Stimulated activated CD4-positive, alpha-beta T cell treated with anti-CD3 and anti-CD28 coated beads, Interleukin-12 subunit alpha, Interleukin-12 subunit beta, amount 100 ng/mL, for 24 hours (primary cell): Measurements from ENCODE around the gene MEF2C.

Experiments used
- DNase-seq, 2 experiments: peaks; one replicate each; pipeline ENCODE4 v3.0.0-alpha.2; 2020; ENCODE audit warnings: low read depth in 2 of 2

Gene MEF2C

DNA sequence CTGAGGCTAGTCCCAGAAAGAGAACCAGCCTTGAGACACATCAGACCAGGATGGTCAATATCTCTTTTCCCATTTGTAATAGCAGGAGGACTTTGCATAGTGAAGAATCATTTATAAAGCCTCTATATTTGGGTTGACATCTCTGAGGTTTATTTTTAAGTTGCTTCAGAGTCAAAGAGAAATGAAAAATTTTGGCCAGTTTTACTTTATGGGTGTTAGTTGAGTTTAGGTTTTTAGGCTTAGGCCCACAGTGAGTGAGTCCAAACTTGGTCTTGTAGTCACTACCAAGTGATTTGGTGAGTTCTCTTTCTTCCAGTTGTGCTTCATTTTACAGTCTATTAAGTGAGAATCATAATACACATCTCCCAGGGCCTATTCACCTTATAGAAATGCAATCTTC is 5.3 kb upstream of the MEF2C start:
- DNase-seq = no peak

DNA sequence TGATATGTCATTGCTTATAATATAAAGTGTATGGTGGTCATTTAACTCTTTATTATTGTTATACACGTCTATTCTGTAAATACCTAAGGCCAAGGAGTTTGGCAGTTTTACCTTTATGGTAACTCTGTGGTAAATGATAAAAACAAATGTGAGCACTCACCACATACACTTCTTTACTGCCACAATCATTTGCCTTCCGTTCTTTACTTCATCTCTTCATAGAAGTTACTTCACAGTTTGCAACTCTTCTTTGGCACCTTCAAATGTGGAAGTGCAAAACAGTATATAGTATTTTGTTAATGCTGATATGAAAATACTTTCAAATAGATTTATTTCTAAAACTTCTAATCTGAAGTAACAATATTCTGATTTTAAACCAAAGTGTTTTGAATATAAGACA is 4.4 kb upstream of the MEF2C start:
- no peak for DNase-seq

DNA sequence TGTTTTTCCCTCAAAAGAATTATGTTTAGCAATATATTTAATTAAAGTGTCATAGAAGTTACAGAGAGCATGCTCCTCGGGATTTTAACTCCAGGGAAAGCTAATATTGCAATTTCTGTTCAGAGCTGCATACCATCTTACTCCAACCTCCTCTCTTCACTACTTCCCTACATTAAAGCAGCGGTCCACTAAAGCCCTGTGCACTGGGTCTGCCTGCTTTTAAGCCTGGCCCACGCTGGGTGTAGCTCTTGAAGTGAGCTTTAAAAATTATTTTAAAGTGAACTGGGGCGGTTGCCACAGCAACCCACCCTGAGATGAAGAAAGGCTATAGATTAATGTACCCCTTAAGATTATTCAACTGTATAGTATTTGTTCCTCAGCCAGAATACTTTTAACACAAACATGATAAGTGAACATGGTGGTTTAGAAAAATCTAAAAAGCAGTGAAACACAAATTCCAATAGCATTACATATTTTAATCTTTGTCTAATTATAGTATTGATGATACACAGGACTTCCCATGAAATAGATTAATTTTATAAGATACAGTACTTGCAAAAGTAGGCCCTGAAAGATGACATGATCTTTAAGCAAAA is 3.9 kb upstream of the MEF2C start:
- no peak for DNase-seq

DNA sequence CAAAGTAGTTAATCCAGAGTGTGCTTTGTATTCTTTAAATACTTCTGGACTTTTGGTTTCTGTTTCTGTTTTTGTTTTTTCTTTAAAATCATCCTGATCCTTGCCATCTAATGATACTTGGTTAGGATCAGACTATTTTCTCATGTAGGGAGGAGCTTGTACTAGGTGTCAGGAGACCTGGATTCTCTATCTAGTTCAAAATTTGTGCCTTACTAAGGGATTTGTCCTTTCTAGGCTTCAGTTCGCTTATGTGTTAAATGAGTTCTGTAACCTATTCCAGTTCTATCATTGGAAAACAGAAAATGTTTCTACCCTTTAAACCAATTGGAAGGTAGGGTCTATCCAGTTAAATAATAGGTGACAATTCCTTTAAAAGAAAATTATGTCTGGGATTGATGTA is 3.3 kb upstream of the MEF2C start:
- DNase-seq = no peak

DNA sequence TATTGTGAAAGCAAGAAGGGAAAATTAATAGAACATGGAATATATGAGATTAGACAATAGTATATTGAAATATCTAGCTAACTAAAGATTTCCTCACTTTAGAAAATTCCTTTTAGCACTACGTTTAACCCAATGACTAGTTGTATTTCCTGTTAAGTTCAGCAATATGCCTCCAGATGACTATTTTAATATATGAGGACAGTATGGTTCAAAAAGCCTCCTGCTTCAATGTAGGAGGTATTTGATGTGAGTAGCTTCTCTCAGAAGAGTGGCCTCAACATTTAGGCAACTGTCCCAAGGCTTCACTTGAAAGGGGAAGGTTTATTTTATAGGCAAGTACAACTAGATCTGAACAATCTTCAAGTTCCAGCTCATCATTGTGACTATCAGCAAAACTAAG is 2.0 kb upstream of the MEF2C start:
- no peak for DNase-seq

DNA sequence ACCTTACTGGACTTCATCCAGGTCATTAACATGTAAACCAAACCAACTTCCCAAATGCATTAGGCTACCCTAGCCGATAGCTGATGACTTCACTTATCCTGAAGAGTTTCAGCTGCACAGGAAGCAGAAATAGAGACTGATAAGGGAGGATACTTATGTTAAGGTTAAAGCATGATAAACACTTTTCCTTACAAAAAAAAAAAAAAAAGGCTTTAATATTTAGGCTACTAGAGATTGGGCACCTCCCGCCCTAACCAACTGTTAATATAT is 1.6 kb upstream of the MEF2C start:
- no peak for DNase-seq

DNA sequence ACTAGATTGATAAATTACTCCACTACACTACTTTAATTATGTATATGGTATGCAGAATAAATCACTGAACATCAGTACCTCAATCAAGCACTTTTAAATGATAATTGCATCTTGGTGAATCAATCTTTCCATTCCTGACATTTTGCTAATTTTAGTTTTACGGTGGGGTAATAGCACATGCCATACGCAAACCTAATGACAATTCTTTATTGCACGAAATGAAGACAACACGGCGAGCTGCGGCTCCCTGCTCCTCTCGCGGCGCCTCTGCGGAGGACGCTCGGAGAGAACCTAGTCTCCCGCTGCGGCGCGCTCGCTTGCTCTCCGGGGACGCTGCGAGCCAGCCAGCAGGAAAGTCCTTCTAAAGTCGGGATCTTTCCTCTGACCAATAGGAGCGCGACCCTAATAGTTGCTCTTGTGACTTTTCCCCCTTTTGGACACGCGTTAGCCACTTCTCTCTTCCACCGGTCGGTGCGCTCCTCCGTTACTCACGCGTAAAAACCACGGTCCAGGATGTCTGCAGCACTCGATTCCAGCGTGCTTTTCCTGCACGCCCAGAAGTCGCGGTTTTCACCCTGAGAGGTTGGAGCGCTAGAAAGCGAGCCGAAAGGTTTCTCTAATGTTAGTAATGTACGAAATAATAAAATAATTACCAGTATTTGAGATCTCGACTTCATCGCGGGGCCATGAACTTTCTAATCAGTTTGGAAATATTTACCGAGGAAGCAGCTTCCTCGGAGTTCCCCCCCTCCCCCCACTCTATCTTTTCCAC is 1.0 kb upstream of the MEF2C start:
- no peak for DNase-seq

DNA sequence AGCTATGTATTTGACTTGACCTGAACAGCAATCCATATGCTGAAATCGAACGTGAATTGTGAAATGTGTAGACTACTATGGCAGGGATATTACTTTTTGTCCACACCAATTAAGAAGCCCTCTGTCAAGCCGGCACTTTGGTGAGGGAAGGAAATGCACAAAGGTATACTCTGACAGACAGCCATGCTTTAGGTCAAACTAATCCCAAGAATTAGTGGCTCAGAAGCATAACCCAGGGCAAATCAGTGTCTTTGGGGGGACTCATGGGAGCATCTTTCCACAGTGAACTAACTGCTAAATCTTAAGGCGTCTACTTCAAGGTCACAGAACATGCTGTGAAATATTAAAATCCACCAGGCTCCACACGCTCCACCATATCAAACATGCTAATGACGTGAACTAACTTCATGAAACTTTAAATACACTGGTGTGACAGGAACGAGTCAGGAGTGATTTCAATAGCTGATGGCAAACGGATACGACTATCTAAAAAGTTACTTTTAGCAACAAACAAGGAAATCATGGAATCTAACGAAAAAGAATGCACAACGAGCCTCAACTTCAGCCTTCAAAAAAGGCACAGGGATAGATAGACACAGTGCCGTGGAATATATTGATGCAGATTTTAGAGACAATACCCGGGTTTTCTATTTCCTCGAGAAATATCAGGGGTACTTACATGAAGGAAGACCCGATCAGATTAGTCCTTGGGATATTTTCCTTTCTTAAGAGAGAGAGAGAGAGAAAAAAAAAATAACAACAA is 527 bp downstream of the MEF2C start:
- DNase-seq = no peak

DNA sequence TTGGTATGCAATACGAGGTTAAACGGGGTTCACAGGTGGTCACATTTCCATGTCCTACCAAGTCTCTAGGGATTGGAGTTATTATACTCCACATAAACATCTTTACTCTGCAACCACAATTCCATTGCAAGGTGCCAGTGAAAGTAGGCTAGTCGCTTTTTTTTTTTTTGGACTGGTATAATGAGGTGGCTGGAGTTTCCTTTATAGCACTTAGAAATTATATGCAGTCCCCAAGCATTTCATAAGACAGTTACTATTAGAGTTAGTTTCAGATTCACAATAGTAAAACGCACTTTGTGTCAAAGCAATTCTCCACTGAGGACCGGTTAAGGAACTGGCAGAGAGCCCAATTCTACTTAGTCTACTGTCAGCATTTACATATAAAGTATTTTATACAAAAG is 1.4 kb downstream of the MEF2C start:
- DNase-seq = no peak

DNA sequence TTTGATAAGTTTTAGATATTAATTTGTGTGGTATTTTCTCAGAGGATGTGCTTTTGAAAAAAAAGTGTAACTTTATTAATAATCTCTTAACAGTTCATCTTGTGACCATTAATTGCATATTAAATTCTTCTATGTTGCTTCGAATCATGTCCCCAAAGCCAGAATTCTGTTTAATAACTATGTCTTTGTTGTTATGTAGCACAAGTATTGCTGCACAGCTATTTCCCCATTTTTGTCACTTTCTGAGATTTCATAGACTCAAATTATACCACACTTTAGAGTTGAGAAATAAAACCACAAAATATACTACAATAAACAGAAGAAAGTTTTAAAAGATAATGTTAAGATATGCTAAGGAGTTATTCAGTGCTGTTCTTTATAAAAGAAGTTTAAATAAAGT is 2.8 kb downstream of the MEF2C start:
- no peak for DNase-seq

DNA sequence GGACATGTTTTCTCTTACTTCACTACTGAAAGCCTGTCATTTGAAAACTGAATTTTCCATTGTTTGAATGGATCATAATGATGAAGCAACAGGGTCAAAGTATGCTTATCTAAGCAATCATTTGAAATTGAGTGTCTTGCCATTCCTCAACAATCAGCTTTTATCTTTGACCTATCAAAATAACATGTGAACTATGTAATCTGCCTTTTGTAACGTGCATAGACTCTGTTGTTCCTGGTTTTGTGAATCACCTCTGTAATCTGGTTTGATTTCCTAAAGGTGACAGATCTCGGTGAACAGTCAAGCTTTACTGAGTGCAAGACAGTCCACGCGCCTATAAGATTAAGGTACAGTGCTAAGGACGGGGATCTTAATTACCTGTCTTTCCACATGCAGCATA is 3.3 kb downstream of the MEF2C start:
- no peak for DNase-seq

DNA sequence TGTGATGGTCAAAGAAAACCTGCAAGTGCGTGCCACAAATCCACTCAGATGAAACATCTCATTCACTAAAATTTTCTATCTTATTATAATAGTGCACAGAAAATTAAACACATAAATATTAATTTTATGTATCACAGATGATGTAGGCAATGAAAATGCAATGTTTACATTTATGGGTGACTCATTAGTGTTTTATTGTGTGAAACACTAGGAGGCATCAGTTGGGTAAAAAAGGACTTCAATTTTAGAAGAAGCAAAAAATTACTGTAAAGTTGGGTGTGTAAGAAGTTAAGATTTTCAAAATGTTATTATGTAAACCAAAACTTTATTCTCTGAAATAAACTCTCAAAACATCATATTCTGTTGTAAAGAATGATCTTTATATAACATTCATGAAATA is 4.0 kb downstream of the MEF2C start:
- DNase-seq = no peak

DNA sequence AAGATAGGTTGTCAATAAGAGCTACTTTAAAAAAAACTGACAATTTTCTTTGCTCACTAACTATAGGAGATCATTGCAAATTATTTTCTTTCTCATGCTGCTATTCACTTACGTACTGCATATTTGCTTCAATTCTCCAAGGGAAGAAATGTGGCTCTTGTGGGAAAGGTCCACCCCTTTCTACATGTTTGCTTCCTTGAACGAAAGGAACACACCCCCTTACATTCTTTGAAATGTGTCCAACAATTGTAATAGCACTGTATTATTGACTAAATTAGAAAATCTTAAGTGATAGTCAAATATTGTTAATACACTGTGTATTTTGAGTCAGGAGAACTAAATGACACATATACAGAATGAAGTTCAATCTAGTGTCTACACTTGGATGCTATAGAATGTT is 5.2 kb downstream of the MEF2C start:
- DNase-seq = no peak

DNA sequence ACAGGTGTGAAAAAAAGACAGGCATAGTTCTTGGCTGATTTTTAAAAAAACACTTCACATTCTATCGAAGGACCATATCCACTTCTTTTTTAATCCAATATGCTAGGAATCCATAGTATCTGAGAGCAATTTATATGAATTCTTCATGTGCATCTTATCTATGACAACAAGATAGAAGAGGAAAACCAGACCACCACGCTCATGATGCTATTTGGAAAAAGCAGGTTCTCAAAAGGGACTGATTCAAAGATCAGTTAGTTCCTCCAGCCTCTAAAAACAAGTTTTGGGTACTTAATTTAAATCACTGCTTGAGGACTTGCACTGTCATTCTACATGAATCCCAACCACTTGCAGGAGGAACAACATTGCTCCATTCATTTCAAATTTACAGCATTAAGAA is 6.3 kb downstream of the MEF2C start:
- DNase-seq = no peak

DNA sequence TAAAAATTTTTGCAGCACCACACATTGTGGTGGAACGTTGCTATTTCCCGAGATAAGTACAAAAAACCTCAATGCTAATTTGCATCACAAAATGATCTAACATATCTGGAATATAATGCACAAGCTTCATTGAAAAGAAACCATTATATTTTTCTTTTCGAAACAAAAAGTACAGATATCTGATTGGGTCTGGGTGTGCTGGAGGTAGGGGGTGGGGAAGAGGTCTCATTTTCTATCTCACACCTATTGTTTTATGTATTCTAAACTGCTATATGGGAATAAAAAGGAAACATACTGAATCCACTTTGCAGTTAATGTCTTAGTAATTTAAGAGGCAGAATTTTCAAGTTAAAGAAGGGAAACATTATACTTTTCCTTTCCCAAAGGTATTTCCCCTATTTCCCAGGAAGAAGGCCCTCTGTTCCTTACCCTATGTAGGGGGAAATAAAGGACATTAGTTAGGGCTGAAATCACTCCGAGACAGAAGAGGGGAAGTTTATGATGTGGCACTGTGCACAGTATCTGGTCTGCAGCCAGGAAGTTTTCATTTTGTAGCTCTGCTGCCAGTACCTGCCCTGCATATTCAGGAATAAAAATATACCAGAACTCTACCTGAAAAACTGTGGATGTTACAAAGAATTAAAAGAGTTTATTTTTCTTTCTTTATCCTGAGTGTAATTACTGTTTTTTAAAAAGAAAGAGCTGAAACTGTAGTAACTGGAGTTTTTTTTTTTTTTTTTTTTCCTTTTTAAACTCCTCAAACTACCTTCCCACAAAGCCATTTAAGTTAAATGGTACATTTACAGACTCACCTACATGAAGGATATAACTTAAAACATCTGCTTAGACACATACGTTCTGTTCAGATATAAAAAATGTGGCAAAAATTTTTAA is 7.4 kb downstream of the MEF2C start:
- DNase-seq = no peak

DNA sequence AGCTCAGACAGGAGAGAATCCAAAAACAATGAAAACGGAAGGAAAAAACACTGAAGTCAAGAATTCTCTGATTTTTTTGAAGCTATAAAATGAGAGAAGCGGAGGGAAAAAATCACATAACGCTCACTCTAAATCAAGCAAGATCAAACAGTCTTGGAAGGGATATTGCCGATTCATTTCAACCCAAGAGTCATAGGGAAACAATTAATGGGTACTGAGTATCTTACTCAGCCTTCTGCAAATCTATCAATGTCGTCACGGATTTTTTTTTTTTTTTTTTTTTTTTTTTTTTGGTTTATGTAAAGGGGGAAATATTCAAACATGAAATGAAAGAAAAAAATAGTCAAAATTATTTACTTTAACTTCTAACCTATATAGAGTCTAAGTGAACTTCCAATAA is 9.5 kb downstream of the MEF2C start:
- no peak for DNase-seq

DNA sequence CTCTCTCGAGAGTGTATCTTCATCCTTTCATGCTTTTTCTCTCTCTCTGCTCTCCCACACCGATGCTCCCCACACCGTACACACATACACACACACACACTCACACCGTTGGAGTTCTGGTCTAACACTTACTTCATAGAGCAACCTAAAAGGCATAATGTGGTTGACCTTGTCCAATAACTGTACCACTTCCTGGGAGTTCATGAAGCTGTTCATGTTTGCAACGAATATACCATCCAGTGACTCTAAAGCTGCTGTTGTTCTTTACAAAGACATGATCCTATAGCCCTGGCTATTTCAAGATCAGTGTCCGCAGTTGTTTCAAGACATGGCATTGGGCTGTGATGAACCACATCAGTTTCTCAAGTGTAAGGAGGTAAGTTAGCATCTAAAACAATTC is 10.0 kb downstream of the MEF2C start:
- DNase-seq = no peak

DNA sequence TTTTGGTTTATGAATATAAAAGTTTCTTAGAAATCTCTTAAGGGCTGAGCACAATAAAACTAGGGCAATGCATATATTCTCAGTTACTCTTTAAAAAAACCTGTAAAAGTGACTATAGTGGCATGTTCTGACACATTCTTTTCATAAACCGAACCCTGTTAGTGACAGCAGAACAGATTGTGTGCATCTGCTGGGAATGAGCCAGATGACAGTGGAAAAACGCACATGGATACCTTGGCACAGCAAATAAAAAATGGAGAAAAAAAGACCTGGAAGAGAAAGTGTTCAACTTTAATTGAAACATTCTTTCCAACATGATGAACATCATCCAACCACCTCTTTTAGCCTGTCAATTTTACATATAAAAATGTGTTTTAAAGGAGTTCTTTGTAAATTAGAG is 12.7 kb downstream of the MEF2C start:
- no peak for DNase-seq

DNA sequence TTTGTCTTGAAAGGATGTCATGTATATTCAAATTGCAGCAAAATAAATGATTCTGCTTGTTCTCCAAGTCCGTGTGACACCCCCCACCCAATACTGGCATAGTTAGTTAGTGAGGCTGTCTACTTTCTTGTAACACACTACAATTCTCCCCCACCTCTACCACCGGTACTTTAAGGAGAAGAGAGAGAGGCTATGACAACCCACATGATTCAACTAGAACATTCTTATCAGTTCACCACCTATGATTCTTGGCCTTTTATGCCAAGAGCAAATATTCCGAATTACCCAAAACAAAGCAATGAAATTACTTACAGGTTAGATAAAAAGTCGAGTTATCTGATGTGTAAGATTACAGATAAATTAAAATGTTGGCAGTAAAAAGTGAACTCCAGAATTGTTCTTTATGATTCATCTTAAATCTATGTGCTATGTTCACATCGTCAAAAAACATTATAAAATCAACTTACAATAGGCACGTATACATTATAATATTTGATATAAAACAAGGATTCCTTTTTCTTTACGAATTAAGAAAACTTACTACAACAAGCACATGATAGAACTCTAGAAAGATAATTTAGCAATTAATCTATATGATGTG is 14.4 kb downstream of the MEF2C start:
- DNase-seq = no peak

DNA sequence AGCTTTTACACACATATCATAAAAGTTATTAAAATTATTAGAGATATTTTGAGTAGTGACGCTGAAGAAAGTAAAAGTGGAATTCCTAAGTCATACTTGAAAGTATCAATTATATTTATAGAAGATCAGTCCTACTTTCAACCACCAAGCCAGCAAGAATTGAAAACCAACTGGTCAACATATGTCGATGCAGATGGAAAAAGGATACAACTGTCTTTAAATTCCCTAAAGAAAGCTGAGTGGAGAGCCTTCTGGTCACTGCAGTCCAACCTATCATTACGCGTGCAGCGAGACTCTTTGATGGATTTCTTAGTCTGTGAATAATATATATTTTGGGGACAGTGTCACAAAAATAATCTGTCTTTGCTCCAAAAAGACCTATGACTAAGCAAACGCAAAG is 15.3 kb downstream of the MEF2C start:
- no peak for DNase-seq

DNA sequence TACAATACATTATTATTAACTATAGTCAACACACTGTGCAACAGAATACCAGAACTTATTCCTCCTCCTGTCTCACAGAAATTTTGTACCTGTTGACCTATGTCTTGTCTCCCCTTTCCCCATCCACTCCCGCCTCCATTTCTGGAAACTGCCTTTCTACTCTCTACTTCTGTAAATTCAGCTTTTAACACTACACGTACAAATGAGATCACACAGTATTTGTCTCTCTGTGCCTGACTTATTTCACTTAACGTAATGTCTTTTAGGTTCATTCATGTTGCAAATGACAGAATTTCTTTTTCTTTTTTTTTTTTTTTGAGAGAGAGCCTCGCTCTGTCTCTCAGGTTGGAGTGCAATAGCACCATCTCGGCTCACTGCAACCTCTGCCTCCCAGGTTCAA is 19.5 kb downstream of the MEF2C start:
- no peak for DNase-seq

DNA sequence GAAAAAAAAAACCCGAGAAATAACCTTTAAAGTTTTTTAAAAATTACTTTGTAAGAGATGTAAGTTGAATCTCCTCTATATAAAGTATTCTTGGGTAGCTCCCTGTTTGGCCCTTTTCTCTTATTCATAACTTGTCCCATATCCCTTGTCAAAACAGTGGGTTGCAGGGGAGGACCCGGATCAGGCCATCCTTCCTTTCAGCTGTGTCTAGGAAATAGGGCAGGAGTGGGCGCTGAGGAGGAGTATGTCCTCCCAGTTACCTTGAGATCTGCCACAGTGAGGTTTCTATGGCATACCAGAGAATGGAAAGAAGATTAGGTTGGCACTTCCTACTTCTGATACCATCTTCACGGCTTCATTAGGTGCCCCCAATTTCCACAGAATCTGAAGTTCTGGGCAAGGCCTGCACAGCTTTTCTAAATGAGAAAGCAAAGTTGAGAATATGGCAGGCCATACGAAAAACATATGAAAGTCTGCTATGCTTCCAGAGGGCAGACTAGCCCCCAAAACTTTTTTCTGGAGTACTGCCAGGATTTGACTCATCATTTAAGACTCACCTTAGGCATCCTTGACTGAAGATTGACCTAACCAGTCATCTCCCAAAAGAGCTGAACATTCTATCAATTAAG is 20.3 kb downstream of the MEF2C start:
- DNase-seq = no peak
